KOPT-K1 (cell line): ENCODE measurements around the gene NEGR1.

Source experiments
- H3K27ac ChIP-seq: fragments of 200-600 bp; sonication (generic); 2 replicates; pipeline ENCODE4 v1.5.1; 2016; ENCODE audit warnings: antibody characterized with exemption, mild to moderate bottlenecking, low read depth, low read length; ENCODE audit not compliant: poor library complexity, severe bottlenecking
- H3K36me3 ChIP-seq: fragments of 200-600 bp; sonication (generic); 2 replicates; pipeline ENCODE4 v1.5.1; 2017; ENCODE audit warnings: antibody characterized with exemption, mild to moderate bottlenecking, low read length, moderate library complexity; ENCODE audit not compliant: insufficient read depth
- H3K9me3 ChIP-seq: fragments of 200-600 bp; sonication (generic); 2 replicates; pipeline ENCODE4 v1.5.1; 2017; ENCODE audit warnings: antibody characterized with exemption, low read length, mild to moderate bottlenecking; ENCODE audit not compliant: insufficient read depth, poor library complexity, severe bottlenecking

NEGR1 gene

GRCh38 chr1:71372496-71372895, 909.8 kb downstream of the NEGR1 start:
- no peaks in the 10 kb centered on the region for H3K9me3 ChIP-seq
- H3K27ac ChIP-seq, result no peak overlapping the region
- no peaks in the 10 kb centered on the region for H3K36me3 ChIP-seq

- Histone ChIP-seq H3K9me3 (no peaks in the 10 kb centered on the region), H3K27ac (no peak overlapping the region), H3K36me3 (no peaks in the 10 kb centered on the region)
These were observed 910.8 kb downstream of the NEGR1 start for GRCh38 chr1:71371581-71371980.

- H3K9me3 ChIP-seq, result no peaks in the 10 kb centered on the region
- no peaks in the 10 kb centered on the region for H3K36me3 ChIP-seq
- H3K27ac ChIP-seq, result no peak overlapping the region
These were observed 918.1 kb downstream of the NEGR1 start for GRCh38 chr1:71364236-71364635.

- Histone ChIP-seq H3K27ac (no peak overlapping the region), H3K36me3 (no peaks in the 10 kb centered on the region), H3K9me3 (no peaks in the 10 kb centered on the region)
These were observed 919.6 kb downstream of the NEGR1 start for GRCh38 chr1:71362691-71363090.

- Histone ChIP-seq H3K27ac (no peak overlapping the region), H3K9me3 (no peaks in the 10 kb centered on the region), H3K36me3 (no peaks in the 10 kb centered on the region)
These were observed 920.3 kb downstream of the NEGR1 start for GRCh38 chr1:71362076-71362475.

GRCh38 chr1:71357708-71358107, 924.6 kb downstream of the NEGR1 start:
- Histone ChIP-seq H3K9me3 (no peaks in the 10 kb centered on the region), H3K36me3 (no peaks in the 10 kb centered on the region), H3K27ac (no peak overlapping the region)

- no peaks in the 10 kb centered on the region for H3K36me3 ChIP-seq
- no peaks in the 10 kb centered on the region for H3K9me3 ChIP-seq
- no peak overlapping the region for H3K27ac ChIP-seq
These were observed 930.9 kb downstream of the NEGR1 start for GRCh38 chr1:71351438-71351837.

- no peaks in the 10 kb centered on the region for H3K9me3 ChIP-seq
- no peaks in the 10 kb centered on the region for H3K36me3 ChIP-seq
- no peak overlapping the region for H3K27ac ChIP-seq
These were observed 931.5 kb downstream of the NEGR1 start for GRCh38 chr1:71350805-71351204.

GRCh38 chr1:71350330-71350729, 932.0 kb downstream of the NEGR1 start:
- Histone ChIP-seq H3K9me3 (no peaks in the 10 kb centered on the region), H3K36me3 (no peaks in the 10 kb centered on the region), H3K27ac (no peak overlapping the region)
